ENCODE measurements around the gene ZMYND12.

Gene ZMYND12

DNA sequence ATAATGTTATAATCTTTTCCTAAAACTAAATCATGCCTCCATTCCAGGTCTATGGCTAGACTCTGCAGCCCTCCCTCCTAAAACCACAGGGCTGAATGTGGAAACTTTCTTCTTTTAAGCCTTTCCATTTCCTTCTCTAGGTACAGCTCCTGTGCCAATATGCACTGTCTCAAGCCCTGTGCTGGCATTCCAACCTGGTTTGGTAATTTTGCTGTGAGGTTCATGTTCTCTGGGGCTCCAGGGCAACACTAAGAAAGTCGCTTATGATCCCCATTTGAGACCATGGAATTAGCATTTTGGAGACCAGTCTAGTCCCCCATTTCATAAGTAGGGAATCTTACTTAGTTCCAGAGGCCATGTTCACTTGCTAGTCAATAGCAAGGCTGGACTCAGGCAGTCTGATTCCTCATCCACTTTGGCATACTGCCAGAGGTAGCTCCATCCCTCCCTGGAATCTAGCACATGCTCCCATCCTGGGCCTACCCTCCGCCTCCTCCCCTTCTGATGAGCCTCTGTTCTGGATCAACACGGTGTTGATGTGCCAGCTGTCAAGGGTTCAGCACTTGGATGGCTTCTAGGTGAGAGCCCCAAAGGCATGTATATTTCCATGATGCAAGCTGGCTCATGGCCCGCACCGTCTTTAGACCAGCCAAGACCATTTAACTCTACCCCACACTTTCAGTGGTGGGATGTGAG lies 36.5 kb downstream of the ZMYND12 start:
- H2BK120ac ChIP-seq (ENCODE audit: low read depth, low read length), result no peak overlapping the region
- no peak overlapping the region for H3K4me2 ChIP-seq (ENCODE audit: insufficient read depth, low read length, poor library complexity, severe bottlenecking)
- H3K4me3 ChIP-seq (ENCODE audit: low read length in 2 of 2), result no peak overlapping the region
- H2BK12ac ChIP-seq (ENCODE audit: low read length), result no peak overlapping the region
- H3K14ac ChIP-seq (ENCODE audit: low read length), result no peak overlapping the region
- no peak overlapping the region for H2BK5ac ChIP-seq (ENCODE audit: low read length)
- no peak overlapping the region for H2AFZ ChIP-seq (ENCODE audit: low read length)
- H3K79me1 ChIP-seq (ENCODE audit: low read depth, low read length), result no peaks in the 10 kb centered on the region
- H3K23ac ChIP-seq (ENCODE audit: low read depth, low read length, poor library complexity), result no peak overlapping the region
- H3K18ac ChIP-seq (ENCODE audit: low read length), result no peak overlapping the region
- H3K9ac ChIP-seq (ENCODE audit: low read depth, low read length, poor library complexity), result no peak overlapping the region
- peaks cover 4% of the 10 kb centered on the region in 2 donors for H3K4me1 ChIP-seq (ENCODE audit: control insufficient read depth in 2 of 2, insufficient read depth in 1 of 2, low read depth in 1 of 2, low read length in 2 of 2)
- no peak overlapping the region for H3K27ac ChIP-seq (replicated peaks; ENCODE audit: low read length)
- no peak overlapping the region for H3K4ac ChIP-seq (ENCODE audit: low read length)
- WGBS, 2 donors (ENCODE audit: extremely low coverage in 2 of 2, insufficient read length in 2 of 2, insufficient replicate concordance in 1 of 2), result no CpG with 5 or more reads among the region's 5 CpGs
- DNase-seq (ENCODE audit: low spot score), result no peak
- no peaks in the 10 kb centered on the region for H3K9me3 ChIP-seq (replicated peaks in 1 of 2; ENCODE audit: control insufficient read depth in 2 of 2, insufficient read depth in 1 of 2, low read depth in 1 of 2, low read length in 2 of 2)
- H3K36me3 ChIP-seq (replicated peaks in 1 of 2; ENCODE audit: control insufficient read depth in 2 of 2, insufficient read depth in 2 of 2, low read length in 2 of 2), result no peaks in the 10 kb centered on the region
- H4K91ac ChIP-seq (ENCODE audit: low read depth, low read length, poor library complexity), result no peak overlapping the region
- no peak overlapping the region for H4K8ac ChIP-seq (ENCODE audit: low read depth, low read length)
- H2BK15ac ChIP-seq (ENCODE audit: low read length), result no peak overlapping the region
- H2AK5ac ChIP-seq (ENCODE audit: low read depth, low read length), result no peak overlapping the region
- H3K27me3 ChIP-seq (ENCODE audit: control insufficient read depth in 3 of 3, insufficient read depth in 3 of 3, low read depth in 1 of 3, low read length in 3 of 3), result peaks cover 0 to 37% (median 0%) of the 10 kb centered on the region in 3 experiments

DNA sequence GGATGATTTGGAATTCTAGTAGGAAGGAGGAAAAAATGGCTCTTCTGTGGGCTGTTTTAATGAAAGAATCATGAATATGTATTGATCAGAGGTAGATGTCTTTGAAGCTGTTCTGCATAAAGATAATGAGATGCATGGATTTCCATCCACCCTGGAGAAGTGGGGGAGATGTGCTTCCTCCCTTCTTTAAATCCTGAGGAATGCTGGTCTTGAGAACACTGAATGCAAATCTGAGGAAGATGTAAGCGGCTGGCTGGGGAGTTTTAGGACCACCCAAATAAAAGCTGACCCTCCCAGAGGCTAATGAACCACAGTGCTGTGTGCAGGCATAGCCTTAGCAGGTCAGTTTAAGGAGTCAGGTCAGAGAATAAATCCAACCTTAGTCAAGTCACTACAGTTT lies 37.3 kb downstream of the ZMYND12 start:
- H2AK5ac ChIP-seq (ENCODE audit: low read depth, low read length), result no peak overlapping the region
- no peaks in the 10 kb centered on the region for H3K36me3 ChIP-seq (replicated peaks in 1 of 2; ENCODE audit: control insufficient read depth in 2 of 2, insufficient read depth in 2 of 2, low read length in 2 of 2)
- no peak overlapping the region for H3K14ac ChIP-seq (ENCODE audit: low read length)
- no CpG with 5 or more reads among the region's 1 CpG for WGBS, 2 donors (ENCODE audit: extremely low coverage in 2 of 2, insufficient read length in 2 of 2, insufficient replicate concordance in 1 of 2)
- no peak overlapping the region for H2BK5ac ChIP-seq (ENCODE audit: low read length)
- no peak overlapping the region for H3K9ac ChIP-seq (ENCODE audit: low read depth, low read length, poor library complexity)
- no peak overlapping the region for H3K4me2 ChIP-seq (ENCODE audit: insufficient read depth, low read length, poor library complexity, severe bottlenecking)
- H4K91ac ChIP-seq (ENCODE audit: low read depth, low read length, poor library complexity), result no peak overlapping the region
- no peak overlapping the region for H3K18ac ChIP-seq (ENCODE audit: low read length)
- H3K23ac ChIP-seq (ENCODE audit: low read depth, low read length, poor library complexity), result no peak overlapping the region
- no peak overlapping the region for H2BK15ac ChIP-seq (ENCODE audit: low read length)
- H3K27ac ChIP-seq (replicated peaks; ENCODE audit: low read length), result no peak overlapping the region
- H2BK12ac ChIP-seq (ENCODE audit: low read length), result no peak overlapping the region
- H3K4ac ChIP-seq (ENCODE audit: low read length), result no peak overlapping the region
- no peaks in the 10 kb centered on the region for H3K79me1 ChIP-seq (ENCODE audit: low read depth, low read length)
- H3K9me3 ChIP-seq (replicated peaks in 1 of 2; ENCODE audit: control insufficient read depth in 2 of 2, insufficient read depth in 1 of 2, low read depth in 1 of 2, low read length in 2 of 2), result no peaks in the 10 kb centered on the region
- no peak overlapping the region for H4K8ac ChIP-seq (ENCODE audit: low read depth, low read length)
- no peak overlapping the region for H2AFZ ChIP-seq (ENCODE audit: low read length)
- H2BK120ac ChIP-seq (ENCODE audit: low read depth, low read length), result no peak overlapping the region
- DNase-seq (ENCODE audit: low spot score), result no peak
- H3K4me1 ChIP-seq (ENCODE audit: control insufficient read depth in 2 of 2, insufficient read depth in 1 of 2, low read depth in 1 of 2, low read length in 2 of 2), result peaks cover 4% of the 10 kb centered on the region in 2 donors
- peaks cover 0 to 33% (median 0%) of the 10 kb centered on the region in 3 experiments for H3K27me3 ChIP-seq (ENCODE audit: control insufficient read depth in 3 of 3, insufficient read depth in 3 of 3, low read depth in 1 of 3, low read length in 3 of 3)
- no peak overlapping the region for H3K4me3 ChIP-seq (ENCODE audit: low read length in 2 of 2)

DNA sequence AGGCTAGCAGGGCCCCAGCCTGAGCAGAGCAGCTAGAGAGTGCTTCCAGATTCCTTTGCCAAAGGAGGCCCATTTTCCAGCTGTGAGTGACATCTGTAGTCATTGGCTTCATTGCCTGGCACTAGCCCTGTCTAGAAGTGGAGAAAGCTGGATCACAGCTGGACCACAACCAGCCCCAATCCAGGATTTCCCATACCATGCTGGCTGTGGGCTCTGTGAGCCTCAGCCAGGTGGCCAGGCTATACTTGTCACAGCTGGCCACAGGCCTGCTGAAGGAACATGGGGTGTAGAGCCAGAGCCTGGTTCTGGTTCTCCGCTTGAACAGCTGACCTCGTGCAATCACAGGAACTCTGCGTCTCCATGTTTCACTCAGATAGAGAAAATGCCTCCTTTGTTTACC lies 38.7 kb downstream of the ZMYND12 start:
- H3K4me2 ChIP-seq (ENCODE audit: insufficient read depth, low read length, poor library complexity, severe bottlenecking), result no peak overlapping the region
- no peak overlapping the region for H3K9ac ChIP-seq (ENCODE audit: low read depth, low read length, poor library complexity)
- H2BK15ac ChIP-seq (ENCODE audit: low read length), result no peak overlapping the region
- H3K4ac ChIP-seq (ENCODE audit: low read length), result no peak overlapping the region
- no peak overlapping the region for H2BK120ac ChIP-seq (ENCODE audit: low read depth, low read length)
- H4K91ac ChIP-seq (ENCODE audit: low read depth, low read length, poor library complexity), result no peak overlapping the region
- no peak overlapping the region for H3K27ac ChIP-seq (replicated peaks; ENCODE audit: low read length)
- no peaks in the 10 kb centered on the region for H3K36me3 ChIP-seq (replicated peaks in 1 of 2; ENCODE audit: control insufficient read depth in 2 of 2, insufficient read depth in 2 of 2, low read length in 2 of 2)
- H3K9me3 ChIP-seq (replicated peaks in 1 of 2; ENCODE audit: control insufficient read depth in 2 of 2, insufficient read depth in 1 of 2, low read depth in 1 of 2, low read length in 2 of 2), result no peaks in the 10 kb centered on the region
- H2AFZ ChIP-seq (ENCODE audit: low read length), result no peak overlapping the region
- no peak overlapping the region for H4K8ac ChIP-seq (ENCODE audit: low read depth, low read length)
- H3K4me3 ChIP-seq (ENCODE audit: low read length in 2 of 2), result no peak overlapping the region
- H3K23ac ChIP-seq (ENCODE audit: low read depth, low read length, poor library complexity), result no peak overlapping the region
- no peaks in the 10 kb centered on the region for H3K79me1 ChIP-seq (ENCODE audit: low read depth, low read length)
- no peak overlapping the region for H2BK12ac ChIP-seq (ENCODE audit: low read length)
- DNase-seq (ENCODE audit: low spot score), result no peak
- WGBS, 2 donors (ENCODE audit: extremely low coverage in 2 of 2, insufficient read length in 2 of 2, insufficient replicate concordance in 1 of 2), result no CpG with 5 or more reads among the region's 3 CpGs
- peaks cover 0 to 21% (median 0%) of the 10 kb centered on the region in 3 experiments for H3K27me3 ChIP-seq (ENCODE audit: control insufficient read depth in 3 of 3, insufficient read depth in 3 of 3, low read depth in 1 of 3, low read length in 3 of 3)
- H3K18ac ChIP-seq (ENCODE audit: low read length), result no peak overlapping the region
- no peak overlapping the region for H3K14ac ChIP-seq (ENCODE audit: low read length)
- no peak overlapping the region for H2BK5ac ChIP-seq (ENCODE audit: low read length)
- peaks cover 0 to 4% of the 10 kb centered on the region in 2 donors for H3K4me1 ChIP-seq (ENCODE audit: control insufficient read depth in 2 of 2, insufficient read depth in 1 of 2, low read depth in 1 of 2, low read length in 2 of 2)
- no peak overlapping the region for H2AK5ac ChIP-seq (ENCODE audit: low read depth, low read length)

DNA sequence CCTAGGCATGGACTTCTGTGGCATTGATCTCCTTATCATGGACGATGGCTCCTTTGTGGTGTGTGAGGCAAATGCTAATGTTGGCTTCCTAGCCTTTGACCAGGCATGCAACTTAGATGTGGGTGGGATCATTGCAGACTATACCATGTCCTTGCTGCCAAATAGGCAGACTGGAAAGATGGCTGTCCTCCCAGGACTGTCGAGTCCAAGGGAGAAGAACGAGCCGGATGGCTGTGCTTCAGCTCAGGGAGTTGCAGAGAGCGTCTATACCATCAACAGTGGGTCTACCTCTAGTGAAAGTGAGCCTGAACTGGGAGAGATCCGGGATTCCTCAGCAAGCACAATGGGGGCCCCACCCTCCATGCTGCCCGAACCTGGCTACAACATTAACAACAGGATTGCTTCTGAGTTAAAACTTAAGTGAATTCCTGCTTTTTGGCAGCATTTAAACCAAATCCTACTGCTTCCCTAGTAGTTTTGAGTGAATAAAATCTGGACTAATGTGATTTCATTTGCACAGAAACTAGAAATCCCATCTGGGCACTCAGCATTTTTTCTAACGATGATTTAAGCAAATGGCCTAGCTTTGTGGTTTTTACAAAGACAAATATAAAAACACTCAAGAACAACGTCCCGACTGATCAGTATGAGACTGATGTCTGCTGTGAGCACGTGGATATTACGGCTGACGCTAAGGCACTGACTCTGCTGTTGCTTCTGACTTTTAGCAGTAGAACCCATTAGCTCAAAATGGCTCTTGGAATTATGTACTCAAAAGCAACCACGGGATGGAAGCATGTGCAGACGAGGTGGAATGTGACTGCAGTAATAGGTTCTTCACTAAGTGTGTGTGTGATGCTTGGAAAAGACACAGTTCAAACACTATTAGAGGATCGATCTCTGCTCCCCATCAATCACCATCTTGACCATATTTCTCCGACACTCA lies 41.0 kb downstream of the ZMYND12 start:
- H3K27me3 ChIP-seq (ENCODE audit: control insufficient read depth in 3 of 3, insufficient read depth in 3 of 3, low read depth in 1 of 3, low read length in 3 of 3), result peaks cover 0 to 11% (median 0%) of the 10 kb centered on the region in 3 experiments
- H3K9ac ChIP-seq (ENCODE audit: low read depth, low read length, poor library complexity), result peak overlapping the region; percentile 50
- peaks cover 0 to 2% of the 10 kb centered on the region in 2 donors for H3K4me1 ChIP-seq (ENCODE audit: control insufficient read depth in 2 of 2, insufficient read depth in 1 of 2, low read depth in 1 of 2, low read length in 2 of 2)
- H2AK5ac ChIP-seq (ENCODE audit: low read depth, low read length), result no peak overlapping the region
- DNase-seq (ENCODE audit: low spot score), result no peak
- H3K27ac ChIP-seq (replicated peaks; ENCODE audit: low read length), result no peak overlapping the region
- H4K91ac ChIP-seq (ENCODE audit: low read depth, low read length, poor library complexity), result no peak overlapping the region
- no peak overlapping the region for H2BK15ac ChIP-seq (ENCODE audit: low read length)
- no CpG with 5 or more reads among the region's 17 CpGs for WGBS, 2 donors (ENCODE audit: extremely low coverage in 2 of 2, insufficient read length in 2 of 2, insufficient replicate concordance in 1 of 2)
- no peak overlapping the region for H3K23ac ChIP-seq (ENCODE audit: low read depth, low read length, poor library complexity)
- H3K4me3 ChIP-seq (ENCODE audit: low read length in 2 of 2), result peak overlapping the region in 1 of 2 donors; percentile 60
- no peaks in the 10 kb centered on the region for H3K9me3 ChIP-seq (replicated peaks in 1 of 2; ENCODE audit: control insufficient read depth in 2 of 2, insufficient read depth in 1 of 2, low read depth in 1 of 2, low read length in 2 of 2)
- no peak overlapping the region for H2BK5ac ChIP-seq (ENCODE audit: low read length)
- H2BK120ac ChIP-seq (ENCODE audit: low read depth, low read length), result no peak overlapping the region
- no peak overlapping the region for H3K18ac ChIP-seq (ENCODE audit: low read length)
- H2BK12ac ChIP-seq (ENCODE audit: low read length), result no peak overlapping the region
- no peak overlapping the region for H2AFZ ChIP-seq (ENCODE audit: low read length)
- H3K14ac ChIP-seq (ENCODE audit: low read length), result no peak overlapping the region
- no peaks in the 10 kb centered on the region for H3K36me3 ChIP-seq (replicated peaks in 1 of 2; ENCODE audit: control insufficient read depth in 2 of 2, insufficient read depth in 2 of 2, low read length in 2 of 2)
- no peak overlapping the region for H3K4me2 ChIP-seq (ENCODE audit: insufficient read depth, low read length, poor library complexity, severe bottlenecking)
- no peak overlapping the region for H3K4ac ChIP-seq (ENCODE audit: low read length)
- no peaks in the 10 kb centered on the region for H3K79me1 ChIP-seq (ENCODE audit: low read depth, low read length)
- no peak overlapping the region for H4K8ac ChIP-seq (ENCODE audit: low read depth, low read length)

Data from neuronal stem cell (in vitro differentiated cells).